GM19372 (cell line): ENCODE results near the gene LINGO1.

Source experiments
- ATAC-seq: cut with Tn5 transposase; IDR thresholded peaks from one replicate; pipeline ENCODE4 v1.9.1; 2021; ENCODE audit warnings: mild to moderate bottlenecking, low read depth, moderate library complexity; ENCODE audit not compliant: unreplicated experiment

Gene LINGO1

DNA sequence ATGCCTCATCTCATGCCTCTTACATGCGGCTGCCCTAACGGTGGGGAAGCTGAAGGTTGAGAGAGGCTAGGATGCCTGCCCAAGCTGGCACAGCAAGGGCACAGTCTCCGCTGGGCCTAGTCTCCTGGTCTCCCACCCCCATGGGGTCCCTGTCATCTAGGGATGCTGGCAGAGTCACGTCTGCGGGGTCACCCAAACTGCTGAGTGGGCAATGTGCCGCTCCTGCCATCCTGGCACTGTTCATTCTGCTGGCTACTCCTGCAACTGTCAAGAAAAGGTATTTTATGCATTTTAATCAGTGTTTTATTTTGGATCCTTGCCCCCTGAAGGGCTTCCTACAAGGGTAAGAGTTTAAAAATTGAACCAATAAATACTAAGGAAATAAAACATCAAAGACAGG is 12.8 kb downstream of the LINGO1 start:
- ATAC-seq, result no peak

DNA sequence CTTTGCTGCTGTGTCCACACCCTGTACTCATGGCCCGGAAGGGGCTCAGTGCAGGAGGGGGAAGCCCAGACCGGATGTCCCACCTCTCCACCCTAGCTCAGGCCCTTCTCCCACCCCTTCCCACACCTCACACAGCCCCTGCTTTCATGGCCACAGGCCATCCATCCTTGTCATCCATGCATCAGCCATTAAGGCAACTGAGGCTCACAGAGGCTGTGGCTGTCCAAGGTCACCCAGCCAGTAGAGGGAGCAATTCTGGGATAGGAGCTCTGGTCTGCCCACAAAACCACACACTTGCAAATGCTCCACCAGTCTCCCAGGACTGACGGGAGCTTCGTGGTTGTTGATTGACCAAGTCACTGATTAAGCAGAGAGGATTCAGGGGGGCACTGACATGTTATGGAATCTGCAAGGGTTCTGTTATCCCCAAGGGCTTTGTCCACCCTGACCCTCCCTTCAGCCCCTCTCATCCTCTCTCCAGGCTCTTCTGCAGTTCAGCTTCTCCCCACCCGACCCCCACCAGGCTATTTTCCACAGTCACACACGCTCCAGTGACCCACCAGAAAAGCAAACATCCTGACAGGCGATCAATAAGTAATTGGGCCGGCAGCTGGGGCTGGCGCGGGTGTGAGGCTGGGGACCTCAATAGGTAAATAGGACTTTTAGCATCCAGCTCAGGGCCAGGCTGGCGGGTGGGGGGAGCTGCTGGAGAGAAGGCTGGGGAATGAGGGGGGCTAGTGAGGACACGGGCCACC is 15.1 kb downstream of the LINGO1 start:
- ATAC-seq, result no peak

- no peak for ATAC-seq
Observed at GRCh38 chr15:77616072-77616471, 16.6 kb downstream of the LINGO1 start.

DNA sequence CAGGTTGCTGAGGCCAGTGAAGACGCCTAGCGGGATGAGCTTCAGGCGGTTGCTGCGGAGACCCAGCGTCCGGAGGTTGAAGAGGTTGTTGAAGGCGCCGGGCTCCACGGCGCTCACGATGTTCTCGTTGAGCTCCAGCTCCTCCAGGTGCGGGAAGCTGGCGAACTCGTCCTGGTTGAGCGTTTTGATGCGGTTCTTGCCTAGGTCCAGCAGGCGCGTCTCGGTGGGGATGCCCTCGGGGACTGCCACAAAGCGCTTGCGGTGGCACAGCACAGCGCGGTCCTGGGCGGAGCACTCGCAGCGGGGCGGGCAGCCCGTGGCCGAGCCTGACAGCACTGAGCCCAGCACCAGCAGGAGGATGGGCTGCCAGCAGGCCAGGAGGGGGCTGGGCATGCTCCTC is 17.2 kb downstream of the LINGO1 start:
- ATAC-seq, result no peak

GRCh38 chr15:77614251-77614806 is 18.4 kb downstream of the LINGO1 start:
- no peak for ATAC-seq

DNA sequence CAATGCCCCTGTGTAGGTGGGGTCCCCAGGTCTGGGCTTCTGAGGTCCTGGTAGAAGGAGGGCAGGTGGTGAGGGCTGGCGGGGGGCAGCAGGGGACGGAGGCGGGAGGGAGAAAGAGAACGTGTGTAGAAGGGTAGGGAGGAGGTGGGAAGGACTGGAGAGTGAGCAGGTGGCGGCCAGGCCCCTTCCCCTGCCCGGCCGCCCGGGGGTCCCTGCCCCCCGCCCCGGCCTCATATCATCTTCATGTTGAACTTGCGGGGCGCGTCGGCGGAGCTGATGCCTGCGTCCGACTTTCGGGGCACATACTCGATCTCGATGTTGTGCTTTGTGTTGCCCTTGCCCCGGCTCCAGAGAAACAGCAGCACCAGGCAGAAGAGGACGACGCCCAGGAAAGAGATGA is 18.9 kb downstream of the LINGO1 start:
- ATAC-seq, result no peak

- no peak for ATAC-seq
Observed at GRCh38 chr15:77612958-77613601, 19.6 kb downstream of the LINGO1 start.

DNA sequence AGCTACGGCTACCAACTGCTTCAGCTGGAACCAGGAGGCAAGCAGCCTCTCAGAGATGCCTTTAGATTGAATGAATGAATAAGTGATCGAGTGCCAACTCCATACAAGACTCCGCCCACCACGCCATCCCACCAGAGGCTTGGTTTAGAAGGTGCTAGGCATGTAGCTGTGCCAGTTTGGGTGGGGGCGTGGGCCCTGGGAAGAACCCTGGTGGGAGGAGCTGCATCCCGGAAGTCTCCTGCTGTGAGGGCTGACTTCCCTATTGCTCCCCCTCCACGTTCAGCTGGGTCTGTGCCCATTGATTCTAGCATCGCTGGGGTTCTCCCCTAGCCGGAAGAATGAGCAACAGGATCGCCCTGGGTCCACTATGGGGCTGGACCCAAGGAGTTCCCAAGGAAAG is 20.9 kb downstream of the LINGO1 start:
- ATAC-seq, result no peak

DNA sequence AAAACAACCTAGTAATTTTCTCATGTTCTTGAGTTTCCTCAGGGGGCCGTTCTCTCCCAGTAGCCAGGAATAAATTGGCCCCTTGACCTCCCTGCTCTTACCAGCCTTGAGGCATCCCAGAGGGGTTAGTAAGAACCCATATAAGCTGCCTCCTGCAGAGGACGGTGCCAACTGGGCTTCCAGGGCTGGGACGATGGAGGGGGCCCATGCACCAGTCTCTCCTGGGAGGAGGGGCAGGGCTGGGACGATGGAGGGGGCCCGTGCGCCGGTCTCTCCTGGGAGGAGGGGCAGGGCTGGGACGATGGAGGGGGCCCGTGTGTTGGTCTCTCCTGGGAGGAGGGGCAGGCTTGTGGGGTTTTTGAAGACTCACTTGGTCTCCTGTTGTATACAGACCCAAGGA is 22.0 kb downstream of the LINGO1 start:
- no peak for ATAC-seq

DNA sequence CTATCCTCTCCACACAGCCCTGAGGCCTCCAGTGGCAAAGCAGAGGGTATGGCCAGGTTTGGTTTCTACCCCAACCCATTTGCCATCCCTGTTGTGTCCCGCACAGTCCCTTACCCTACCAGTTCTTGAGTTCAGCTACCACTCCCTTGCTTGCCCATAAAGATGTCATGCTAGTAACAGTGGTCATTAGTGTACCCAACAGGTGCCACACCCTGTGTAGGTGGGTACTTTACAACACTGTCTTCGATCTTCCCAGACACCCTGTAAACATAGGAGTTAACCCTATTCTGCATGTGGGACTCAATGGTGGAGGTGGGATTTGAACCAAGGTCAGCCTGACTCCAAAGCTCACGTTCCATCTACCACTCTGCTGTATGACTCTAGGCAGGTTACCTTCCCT is 23.2 kb downstream of the LINGO1 start:
- ATAC-seq, result no peak

GRCh38 chr15:77608774-77609173 is 23.9 kb downstream of the LINGO1 start:
- no peak for ATAC-seq

DNA sequence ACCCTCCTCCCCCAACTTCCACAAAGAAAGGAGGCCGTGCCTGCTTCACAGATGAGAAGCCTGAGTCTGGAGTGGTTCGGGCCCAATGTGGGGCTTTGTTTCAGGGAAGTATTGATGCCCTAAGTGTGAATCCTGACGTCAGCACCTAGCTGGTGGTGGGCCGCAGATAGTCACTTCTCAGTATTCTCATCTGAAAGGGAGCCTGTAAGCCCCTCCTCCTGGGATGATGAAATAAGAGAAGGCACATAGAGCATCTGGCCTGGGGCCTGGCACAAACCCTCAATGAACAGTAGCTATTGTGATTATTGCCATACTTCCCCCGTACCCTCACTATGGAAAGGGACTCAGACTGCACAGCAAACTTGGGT is 24.8 kb downstream of the LINGO1 start:
- no peak for ATAC-seq

DNA sequence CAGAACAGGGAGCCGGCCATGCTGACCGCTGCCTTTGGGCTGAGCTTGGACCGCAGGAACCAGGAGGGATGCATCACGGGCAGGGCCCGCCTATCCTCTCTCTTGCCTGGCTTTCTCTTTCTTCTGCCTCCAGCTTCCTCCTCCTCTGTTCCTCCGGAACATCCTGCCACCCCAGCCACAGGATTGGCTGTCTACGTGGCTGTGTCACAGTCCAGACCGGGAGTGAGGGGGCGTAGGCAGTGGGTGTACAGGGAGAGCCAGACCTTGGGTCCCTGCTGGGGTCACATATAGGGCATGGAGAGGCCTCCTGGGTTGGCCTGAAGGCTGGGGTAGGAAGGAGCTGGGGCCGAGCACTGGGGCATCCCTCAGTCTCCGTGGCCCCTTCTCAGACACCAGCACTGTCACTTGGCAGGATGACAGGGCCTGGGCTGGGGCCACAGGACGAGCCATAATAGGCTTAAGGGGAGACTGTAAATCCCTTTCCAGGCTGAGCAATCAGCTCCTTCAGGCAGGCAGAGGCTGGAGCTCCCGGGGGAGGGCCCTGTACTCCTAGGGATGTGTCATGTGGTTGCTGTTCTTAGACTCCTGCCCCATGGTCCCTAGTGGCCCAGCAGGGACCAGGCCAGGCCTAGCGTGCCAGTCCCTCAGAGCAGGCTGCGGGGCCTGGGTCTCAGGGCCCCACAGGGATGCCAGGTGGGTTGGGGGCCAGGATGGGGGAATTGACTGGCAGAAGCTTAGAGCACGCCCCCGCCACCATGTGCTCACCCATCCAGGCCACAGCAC is 25.4 kb downstream of the LINGO1 start:
- ATAC-seq, result no peak

- no peak for ATAC-seq
Observed at GRCh38 chr15:77606142-77607034, 26.3 kb downstream of the LINGO1 start.

DNA sequence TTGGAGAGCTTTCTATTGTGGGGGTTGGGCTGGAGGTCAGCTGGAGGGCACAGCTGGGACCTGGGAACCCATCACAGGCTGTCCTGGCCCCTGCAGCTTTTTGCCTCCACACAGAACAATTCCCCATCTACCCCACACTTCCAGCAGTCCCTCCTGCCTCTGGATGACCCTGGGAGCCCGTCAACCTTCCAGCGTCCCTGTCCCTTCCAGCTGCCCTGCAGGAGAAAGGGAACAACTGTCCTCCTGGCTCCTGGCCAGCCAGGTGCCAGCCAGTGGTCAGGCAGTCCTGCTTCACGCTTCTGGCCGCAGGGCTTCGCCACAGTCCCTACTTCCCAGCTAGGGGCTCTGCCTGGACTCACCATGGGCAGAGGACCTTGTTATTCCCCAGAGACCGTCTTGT is 27.2 kb downstream of the LINGO1 start:
- ATAC-seq, result no peak

DNA sequence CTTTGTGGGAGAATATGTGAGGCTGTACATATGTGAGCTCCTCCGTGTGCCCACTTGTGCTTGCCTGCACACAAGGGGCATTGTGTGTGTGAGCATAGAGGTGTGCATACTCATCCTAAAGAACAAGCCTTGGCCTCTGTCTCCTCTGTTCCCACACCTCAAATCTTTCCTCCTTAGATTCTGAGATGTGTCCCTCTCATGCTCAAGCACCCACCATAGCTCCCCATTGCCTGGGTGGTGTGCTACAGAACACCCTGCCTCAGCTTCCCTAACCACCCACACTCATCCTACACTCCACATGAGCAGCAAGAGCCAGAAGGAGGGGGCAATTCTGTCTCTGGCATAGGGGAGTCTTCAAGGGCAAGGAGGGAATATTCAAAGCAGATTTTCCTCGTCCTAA is 27.7 kb downstream of the LINGO1 start:
- ATAC-seq, result no peak

- no peak for ATAC-seq
Observed at GRCh38 chr15:77603611-77604336, 28.9 kb downstream of the LINGO1 start.

GRCh38 chr15:77602800-77603199 is 29.9 kb downstream of the LINGO1 start:
- no peak for ATAC-seq

DNA sequence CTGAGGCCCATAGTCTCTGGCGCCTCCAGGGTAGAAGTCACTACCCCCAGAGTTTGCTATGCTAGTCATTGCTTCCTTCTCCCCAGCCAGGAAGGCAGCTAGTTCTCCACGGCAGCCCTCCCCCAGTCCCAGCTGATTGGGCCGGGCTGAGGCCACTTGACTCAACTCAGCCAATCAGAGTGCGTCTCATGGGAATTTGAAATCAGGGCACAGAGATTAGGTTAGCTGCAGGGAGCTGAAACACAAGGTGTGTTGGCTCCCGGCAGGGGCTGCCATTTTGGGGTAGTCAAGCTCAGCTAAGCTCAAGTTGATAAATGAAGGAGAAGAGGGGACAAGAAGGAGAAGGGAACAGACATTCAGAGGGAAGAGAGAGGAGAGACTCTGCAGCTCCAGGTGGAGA is 32.8 kb downstream of the LINGO1 start:
- ATAC-seq, result no peak

GRCh38 chr15:77599357-77599756 is 33.4 kb downstream of the LINGO1 start:
- no peak for ATAC-seq
